Gastrocnemius medialis (tissue), 4 donors: ENCODE results near the gene FBXL14.

Source experiments
- CTCF ChIP-seq, 5 experiments: fragments of 450-650 bp in 3 of 5; fragments of 200-600 bp in 2 of 5; sonication (generic) in 2 of 5; IDR thresholded peaks in 4 of 5; conservative IDR thresholded peaks in 1 of 5; 1 replicate in 4 of 5; 2 replicates in 1 of 5; pipeline ENCODE4 v1.5.1; 2016 to 2019; ENCODE audit warnings: antibody characterized with exemption in 5 of 5, mild to moderate bottlenecking in 3 of 5, moderate library complexity in 3 of 5
- POLR2A ChIP-seq, 2 donors: fragments of 450-650 bp; IDR thresholded peaks; one replicate each; pipeline ENCODE4 v1.6.1; 2017; ENCODE audit warnings: antibody characterized with exemption in 2 of 2, mild to moderate bottlenecking in 2 of 2, moderate library complexity in 2 of 2

- TF ChIP-seq CTCF (IDR thresholded peaks at IDR 0.05 in 4 of 5, conservative IDR thresholded peaks at IDR 0.05 in 1 of 5) (no peak), POLR2A (IDR thresholded peaks at IDR 0.05) (no peak)
Measured at GRCh38 chr12:1611803-1612572, 17.6 kb upstream of the FBXL14 start.
